ENCODE measurements around the gene FSTL5. TPM values are rescaled to one million over a fixed set of nuclear protein-coding genes. Genes with fewer than 3 reads are reported as not detected.

FSTL5 gene
- total and polyA plus RNA-seq, 2 donors (not counting 3 experiments of a cell fraction or from before 2014, with no cell fraction given) = 1.3 to 1.9 TPM

- H3K4me1 ChIP-seq (ENCODE audit: control insufficient read depth, extremely low read depth, insufficient read depth, low read length) = no peaks in the 10 kb centered on the region
- H3K9me1 ChIP-seq (replicated peaks; ENCODE audit: control insufficient read depth, extremely low read depth, insufficient read depth, low read length) = no peaks in the 10 kb centered on the region
- H4K20me1 ChIP-seq (replicated peaks; ENCODE audit: control insufficient read depth, extremely low read depth, insufficient read depth, low read length) = no peaks in the 10 kb centered on the region
- no peaks in the 10 kb centered on the region for H3K79me2 ChIP-seq (ENCODE audit: control insufficient read depth, insufficient read depth, low read length)
- intact Hi-C loops (cut with micrococcal nuclease) (no loop called here), dilution Hi-C loops (cut with MboI; ENCODE audit: extremely low pct_ligation_motif_present, low sequenced_read_pairs) (no loop called here)
- H3K9me3 ChIP-seq (replicated peaks; ENCODE audit: control insufficient read depth, insufficient read depth, low read length) = no peaks in the 10 kb centered on the region
- TF ChIP-seq, protein P1, sequence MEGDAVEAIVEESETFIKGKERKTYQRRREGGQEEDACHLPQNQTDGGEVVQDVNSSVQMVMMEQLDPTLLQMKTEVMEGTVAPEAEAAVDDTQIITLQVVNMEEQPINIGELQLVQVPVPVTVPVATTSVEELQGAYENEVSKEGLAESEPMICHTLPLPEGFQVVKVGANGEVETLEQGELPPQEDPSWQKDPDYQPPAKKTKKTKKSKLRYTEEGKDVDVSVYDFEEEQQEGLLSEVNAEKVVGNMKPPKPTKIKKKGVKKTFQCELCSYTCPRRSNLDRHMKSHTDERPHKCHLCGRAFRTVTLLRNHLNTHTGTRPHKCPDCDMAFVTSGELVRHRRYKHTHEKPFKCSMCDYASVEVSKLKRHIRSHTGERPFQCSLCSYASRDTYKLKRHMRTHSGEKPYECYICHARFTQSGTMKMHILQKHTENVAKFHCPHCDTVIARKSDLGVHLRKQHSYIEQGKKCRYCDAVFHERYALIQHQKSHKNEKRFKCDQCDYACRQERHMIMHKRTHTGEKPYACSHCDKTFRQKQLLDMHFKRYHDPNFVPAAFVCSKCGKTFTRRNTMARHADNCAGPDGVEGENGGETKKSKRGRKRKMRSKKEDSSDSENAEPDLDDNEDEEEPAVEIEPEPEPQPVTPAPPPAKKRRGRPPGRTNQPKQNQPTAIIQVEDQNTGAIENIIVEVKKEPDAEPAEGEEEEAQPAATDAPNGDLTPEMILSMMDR (IDR thresholded peaks at IDR 0.05; ENCODE audit: extremely low read depth in 1 of 2, insufficient read depth in 1 of 2, low read depth in 1 of 2, low read length in 2 of 2) = no peak
- TF ChIP-seq JUN (IDR thresholded peaks at IDR 0.05; ENCODE audit: borderline replicate concordance, insufficient read depth, insufficient read length, low read depth) (no peak), EZH2 (IDR thresholded peaks at IDR 0.05; ENCODE audit: borderline replicate concordance, low read depth, low read length, severe bottlenecking) (no peak), POLR2A (IDR thresholded peaks at IDR 0.05; ENCODE audit: low read depth, low read length) (no peak), POLR2AphosphoS5 (IDR thresholded peaks at IDR 0.05; ENCODE audit: insufficient read depth, low read depth, low read length) (no peak), MAX (IDR thresholded peaks at IDR 0.05; ENCODE audit: insufficient read depth, insufficient read length) (no peak), FOS (IDR thresholded peaks at IDR 0.05; ENCODE audit: borderline replicate concordance, insufficient read depth, low read length) (no peak), GATA2 (IDR thresholded peaks at IDR 0.05; ENCODE audit: insufficient read depth, insufficient read length, low read depth, low read length) (no peak)
- ChIA-PET CTCF (no interaction called here), POLR2A (no interaction called here)
- BruUV-seq (replicated peaks) = no TSS peak
- no peak overlapping the region for H3K4me2 ChIP-seq (ENCODE audit: insufficient read depth, low read length)
- no peak overlapping the region for H3K27ac ChIP-seq (ENCODE audit: insufficient read depth, low read depth, low read length)
- no peaks in the 10 kb centered on the region for H3K36me3 ChIP-seq (ENCODE audit: control insufficient read depth in 2 of 2, extremely low read depth in 1 of 2, insufficient read depth in 2 of 2, low read length in 2 of 2)
- DNase-seq (ENCODE audit: low read depth, low spot score) = no peak
- FAIRE-seq = no peak
- H3K27me3 ChIP-seq (ENCODE audit: control insufficient read depth in 2 of 2, insufficient read depth in 2 of 2, low read length in 2 of 2) = no peaks in the 10 kb centered on the region
- H3K9ac ChIP-seq (replicated peaks; ENCODE audit: extremely low read depth, insufficient read depth, low read length) = no peak overlapping the region
- H2AFZ ChIP-seq (ENCODE audit: low read depth, low read length) = no peak overlapping the region
- H3K4me3 ChIP-seq (replicated peaks in 1 of 3; ENCODE audit: insufficient read depth in 1 of 3, low read depth in 1 of 3, low read length in 3 of 3) = no peak overlapping the region
These were observed 340.4 kb downstream of the FSTL5 start for GRCh38 chr4:161823450-161823849.

Measured in endothelial cell of umbilical vein (primary cell).